Measurements from ENCODE around the gene FKRP. TPM values are rescaled to one million over a fixed set of nuclear protein-coding genes. Genes with fewer than 3 reads are reported as not detected.

Gene FKRP
- total and polyA plus RNA-seq, 2 of the 13 experiments (the other 11 are each of a cell fraction or from before 2014, with no cell fraction given): 7.3 to 9.8 TPM

- TF ChIP-seq, protein P1, sequence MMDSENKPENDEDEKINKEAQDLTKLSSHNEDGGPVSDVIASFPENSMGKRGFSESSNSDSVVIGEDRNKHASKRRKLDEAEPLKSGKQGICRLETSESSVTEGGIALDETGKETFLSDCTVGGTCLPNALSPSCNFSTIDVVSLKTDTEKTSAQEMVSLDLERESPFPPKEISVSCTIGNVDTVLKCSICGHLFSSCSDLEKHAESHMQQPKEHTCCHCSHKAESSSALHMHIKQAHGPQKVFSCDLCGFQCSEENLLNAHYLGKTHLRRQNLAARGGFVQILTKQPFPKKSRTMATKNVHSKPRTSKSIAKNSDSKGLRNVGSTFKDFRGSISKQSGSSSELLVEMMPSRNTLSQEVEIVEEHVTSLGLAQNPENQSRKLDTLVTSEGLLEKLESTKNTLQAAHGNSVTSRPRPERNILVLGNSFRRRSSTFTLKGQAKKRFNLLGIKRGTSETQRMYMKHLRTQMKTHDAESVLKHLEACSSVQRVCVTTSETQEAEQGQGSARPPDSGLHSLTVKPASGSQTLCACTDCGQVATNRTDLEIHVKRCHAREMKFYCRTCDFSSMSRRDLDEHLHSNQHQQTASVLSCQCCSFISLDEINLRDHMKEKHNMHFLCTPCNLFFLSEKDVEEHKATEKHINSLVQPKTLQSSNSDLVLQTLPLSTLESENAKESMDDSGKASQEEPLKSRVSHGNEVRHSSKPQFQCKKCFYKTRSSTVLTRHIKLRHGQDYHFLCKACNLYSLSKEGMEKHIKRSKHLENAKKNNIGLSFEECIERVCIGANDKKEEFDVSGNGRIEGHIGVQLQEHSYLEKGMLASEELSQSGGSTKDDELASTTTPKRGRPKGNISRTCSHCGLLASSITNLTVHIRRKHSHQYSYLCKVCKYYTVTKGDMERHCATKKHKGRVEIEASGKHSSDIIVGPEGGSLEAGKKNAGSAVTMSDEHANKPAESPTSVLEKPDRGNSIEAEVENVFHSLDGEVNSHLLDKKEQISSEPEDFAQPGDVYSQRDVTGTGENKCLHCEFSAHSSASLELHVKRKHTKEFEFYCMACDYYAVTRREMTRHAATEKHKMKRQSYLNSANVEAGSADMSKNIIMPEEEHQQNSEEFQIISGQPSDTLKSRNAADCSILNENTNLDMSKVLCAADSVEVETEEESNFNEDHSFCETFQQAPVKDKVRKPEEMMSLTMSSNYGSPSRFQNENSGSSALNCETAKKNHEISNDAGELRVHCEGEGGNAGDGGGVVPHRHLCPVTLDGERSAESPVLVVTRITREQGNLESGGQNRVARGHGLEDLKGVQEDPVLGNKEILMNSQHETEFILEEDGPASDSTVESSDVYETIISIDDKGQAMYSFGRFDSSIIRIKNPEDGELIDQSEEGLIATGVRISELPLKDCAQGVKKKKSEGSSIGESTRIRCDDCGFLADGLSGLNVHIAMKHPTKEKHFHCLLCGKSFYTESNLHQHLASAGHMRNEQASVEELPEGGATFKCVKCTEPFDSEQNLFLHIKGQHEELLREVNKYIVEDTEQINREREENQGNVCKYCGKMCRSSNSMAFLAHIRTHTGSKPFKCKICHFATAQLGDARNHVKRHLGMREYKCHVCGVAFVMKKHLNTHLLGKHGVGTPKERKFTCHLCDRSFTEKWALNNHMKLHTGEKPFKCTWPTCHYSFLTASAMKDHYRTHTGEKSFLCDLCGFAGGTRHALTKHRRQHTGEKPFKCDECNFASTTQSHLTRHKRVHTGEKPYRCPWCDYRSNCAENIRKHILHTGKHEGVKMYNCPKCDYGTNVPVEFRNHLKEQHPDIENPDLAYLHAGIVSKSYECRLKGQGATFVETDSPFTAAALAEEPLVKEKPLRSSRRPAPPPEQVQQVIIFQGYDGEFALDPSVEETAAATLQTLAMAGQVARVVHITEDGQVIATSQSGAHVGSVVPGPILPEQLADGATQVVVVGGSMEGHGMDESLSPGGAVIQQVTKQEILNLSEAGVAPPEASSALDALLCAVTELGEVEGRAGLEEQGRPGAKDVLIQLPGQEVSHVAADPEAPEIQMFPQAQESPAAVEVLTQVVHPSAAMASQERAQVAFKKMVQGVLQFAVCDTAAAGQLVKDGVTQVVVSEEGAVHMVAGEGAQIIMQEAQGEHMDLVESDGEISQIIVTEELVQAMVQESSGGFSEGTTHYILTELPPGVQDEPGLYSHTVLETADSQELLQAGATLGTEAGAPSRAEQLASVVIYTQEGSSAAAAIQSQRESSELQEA (CRISPR knock-in tag; IDR thresholded peaks at IDR 0.05; ENCODE audit: not compliant biosample characterization): no peak
- TF ChIP-seq BRCA1 (CRISPR knock-in tag; IDR thresholded peaks at IDR 0.05) (no peak), EP300 (IDR thresholded peaks at IDR 0.05; ENCODE audit: low read depth in 2 of 2, low read length in 2 of 2) (no peak), EP300 (CRISPR knock-in tag; IDR thresholded peaks at IDR 0.05; ENCODE audit: borderline replicate concordance) (no peak), GRHL1 (CRISPR knock-in tag; conservative IDR thresholded peaks at IDR 0.05) (no peak), THAP8 (CRISPR knock-in tag; IDR thresholded peaks at IDR 0.05; ENCODE audit: borderline replicate concordance) (no peak), CHCHD3 (CRISPR knock-in tag; IDR thresholded peaks at IDR 0.05) (no peak), SRSF4 (IDR thresholded peaks at IDR 0.05; ENCODE audit: low read depth, low read length, poor library complexity, severe bottlenecking) (no peak), PPARG (CRISPR knock-in tag; conservative IDR thresholded peaks at IDR 0.05) (no peak), ZFYVE20 (CRISPR knock-in tag; IDR thresholded peaks at IDR 0.05; ENCODE audit: borderline replicate concordance, low read depth) (no peak), ZNF577 (CRISPR knock-in tag; IDR thresholded peaks at IDR 0.05; ENCODE audit: borderline replicate concordance, low read depth) (0 out of 2 replicates have a peak, but pooled peaks have one; percentile 54), ZNF552 (CRISPR knock-in tag; IDR thresholded peaks at IDR 0.05; ENCODE audit: borderline replicate concordance) (peak; percentile 68; the same call in 1 of the 2 replicates)
- TF ChIP-seq, protein P2, sequence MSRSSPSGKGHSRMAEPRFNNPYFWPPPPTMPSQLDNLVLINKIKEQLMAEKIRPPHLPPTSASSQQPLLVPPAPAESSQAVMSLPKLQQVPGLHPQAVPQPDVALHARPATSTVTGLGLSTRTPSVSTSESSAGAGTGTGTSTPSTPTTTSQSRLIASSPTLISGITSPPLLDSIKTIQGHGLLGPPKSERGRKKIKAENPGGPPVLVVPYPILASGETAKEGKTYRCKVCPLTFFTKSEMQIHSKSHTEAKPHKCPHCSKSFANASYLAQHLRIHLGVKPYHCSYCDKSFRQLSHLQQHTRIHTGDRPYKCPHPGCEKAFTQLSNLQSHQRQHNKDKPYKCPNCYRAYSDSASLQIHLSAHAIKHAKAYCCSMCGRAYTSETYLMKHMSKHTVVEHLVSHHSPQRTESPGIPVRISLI (CRISPR knock-in tag; IDR thresholded peaks at IDR 0.05; ENCODE audit: borderline replicate concordance): no peak
- TF ChIP-seq, protein P3, sequence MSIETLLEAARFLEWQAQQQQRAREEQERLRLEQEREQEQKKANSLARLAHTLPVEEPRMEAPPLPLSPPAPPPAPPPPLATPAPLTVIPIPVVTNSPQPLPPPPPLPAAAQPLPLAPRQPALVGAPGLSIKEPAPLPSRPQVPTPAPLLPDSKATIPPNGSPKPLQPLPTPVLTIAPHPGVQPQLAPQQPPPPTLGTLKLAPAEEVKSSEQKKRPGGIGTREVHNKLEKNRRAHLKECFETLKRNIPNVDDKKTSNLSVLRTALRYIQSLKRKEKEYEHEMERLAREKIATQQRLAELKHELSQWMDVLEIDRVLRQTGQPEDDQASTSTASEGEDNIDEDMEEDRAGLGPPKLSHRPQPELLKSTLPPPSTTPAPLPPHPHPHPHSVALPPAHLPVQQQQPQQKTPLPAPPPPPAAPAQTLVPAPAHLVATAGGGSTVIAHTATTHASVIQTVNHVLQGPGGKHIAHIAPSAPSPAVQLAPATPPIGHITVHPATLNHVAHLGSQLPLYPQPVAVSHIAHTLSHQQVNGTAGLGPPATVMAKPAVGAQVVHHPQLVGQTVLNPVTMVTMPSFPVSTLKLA (IDR thresholded peaks at IDR 0.05): peak; percentile 71
Observed at GRCh38 chr19:46788262-46788967, 42.6 kb downstream of the FKRP start, which contains the start of gene SLC1A5 (continued).
